ENCODE data around the gene DENND1A.
"Not testable (repeated sequence)": the region's sequence is repeated elsewhere in the genome, so short reads cannot be mapped to it uniquely, and the experiment has no call there.

Gene DENND1A

DNA sequence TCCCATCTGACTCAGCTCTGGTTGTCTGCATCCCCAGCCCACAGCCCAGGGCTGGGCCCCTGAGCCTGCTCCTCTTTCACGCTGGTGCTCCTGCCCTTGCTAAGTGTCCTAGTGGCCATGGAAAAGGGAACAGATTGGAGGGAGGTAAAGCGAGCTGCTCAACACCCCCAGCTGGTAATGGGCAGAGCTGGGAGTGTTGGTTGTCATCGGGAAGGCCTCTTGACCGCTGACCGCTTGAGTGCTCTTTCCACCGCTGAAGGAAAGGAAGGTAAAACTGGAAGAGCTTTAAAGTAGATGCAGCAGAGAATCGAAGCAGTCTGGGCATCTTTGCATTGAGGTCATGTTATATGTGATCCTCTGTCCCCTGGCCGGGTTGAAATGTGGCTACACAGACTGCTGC lies 513.8 kb downstream of the DENND1A start:
- no peak for DNase-seq (ENCODE audit: low read depth in 2 of 2)

DNA sequence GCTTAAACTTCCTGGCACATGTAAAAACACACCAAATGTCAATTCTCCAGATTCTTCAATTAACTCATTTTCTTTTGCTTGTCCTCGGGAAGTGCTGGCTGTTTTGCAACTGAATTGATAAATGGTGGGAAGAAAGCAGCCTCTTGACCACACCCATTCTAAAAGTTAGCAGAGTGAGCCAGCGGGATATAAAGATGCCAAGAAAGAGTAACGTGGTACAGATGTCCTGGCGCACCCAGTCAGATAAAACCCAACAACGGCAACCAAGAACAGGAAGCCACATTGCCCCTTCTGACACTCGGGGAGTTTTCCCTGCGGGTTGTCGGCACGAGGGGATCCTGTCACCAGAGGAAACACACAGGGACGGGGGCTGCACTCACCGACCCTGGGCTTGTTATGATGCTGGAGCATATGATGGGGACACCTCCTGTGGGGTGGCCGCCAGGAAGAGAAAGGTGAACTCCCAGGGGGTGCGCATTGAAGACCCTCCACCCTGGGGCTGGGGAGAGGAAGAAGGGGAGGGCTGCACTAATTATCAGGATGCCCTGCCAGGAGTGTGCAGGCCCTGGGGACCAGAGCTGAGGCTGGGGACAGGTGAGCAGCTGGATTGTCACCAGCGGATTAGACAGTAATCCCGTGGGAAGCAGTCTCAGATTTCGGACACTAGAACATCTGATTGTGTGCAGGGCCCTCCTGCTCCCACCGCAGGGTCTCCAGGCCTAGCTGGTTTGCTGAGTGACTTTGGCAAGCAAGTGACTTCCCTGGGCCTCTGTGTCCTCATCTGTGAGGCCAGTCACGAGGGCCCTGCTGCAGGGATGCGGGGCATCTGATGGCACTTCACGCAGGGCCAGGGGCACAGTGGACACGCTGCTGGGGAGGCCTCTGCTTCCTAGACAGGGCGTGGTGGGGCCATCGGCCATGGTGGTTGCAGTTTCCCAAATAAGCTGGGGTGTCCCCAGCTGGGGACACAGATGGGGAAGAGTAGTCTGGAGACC lies 514.7 kb downstream of the DENND1A start:
- no peak for DNase-seq (ENCODE audit: low read depth in 2 of 2)

DNA sequence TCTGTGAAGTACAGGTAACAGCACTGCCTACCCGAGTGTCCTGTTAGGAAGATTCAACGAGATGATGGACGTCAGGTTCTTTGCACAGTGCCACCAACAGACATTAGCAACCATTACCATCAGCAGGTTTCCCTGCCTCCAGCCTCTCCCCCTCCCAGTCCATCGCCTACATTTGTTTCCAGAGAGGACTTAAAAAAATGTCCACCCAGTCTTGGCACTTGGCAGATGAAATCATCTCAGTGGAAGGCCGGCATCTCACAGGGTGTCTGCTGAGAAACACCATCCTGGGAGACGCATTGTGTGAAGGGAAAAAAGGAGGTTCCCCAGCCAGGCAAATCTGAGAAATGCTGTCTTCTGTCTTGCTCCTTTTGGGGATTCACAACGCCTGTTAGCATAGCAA lies 515.7 kb downstream of the DENND1A start:
- DNase-seq (ENCODE audit: low read depth in 2 of 2) = no peak

DNA sequence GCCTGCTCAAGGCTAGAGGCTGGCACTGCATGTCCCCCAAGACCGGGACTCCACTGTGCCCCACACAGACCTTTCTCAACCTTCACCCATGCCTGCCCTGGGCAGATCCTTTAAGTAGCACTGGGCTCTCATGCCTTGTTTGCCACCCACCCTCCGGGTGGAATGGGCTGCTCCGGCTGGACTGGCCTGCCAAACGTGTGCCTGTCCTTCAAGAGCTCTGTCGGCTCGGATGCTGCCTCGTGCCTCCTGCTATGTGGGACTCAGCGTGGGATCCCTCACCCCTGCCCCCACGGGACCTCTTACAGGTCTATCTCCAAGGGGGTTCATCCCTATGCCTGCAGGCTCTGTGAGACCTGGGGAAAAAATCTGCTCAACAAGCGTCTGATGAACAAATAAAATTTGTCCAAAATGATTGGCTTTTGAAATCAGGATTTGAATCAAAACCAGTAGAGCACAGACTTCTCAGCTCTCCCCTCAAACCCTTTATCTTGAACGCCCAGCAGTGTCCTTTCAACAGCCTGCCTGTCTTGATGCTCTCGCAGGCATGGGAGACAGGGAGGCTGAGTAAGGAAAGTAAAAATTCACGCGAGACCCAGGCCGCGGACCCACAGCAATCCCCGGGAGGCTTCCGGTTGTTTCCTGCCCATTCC lies 517.6 kb downstream of the DENND1A start:
- DNase-seq (ENCODE audit: low read depth in 2 of 2) = no peak

DNA sequence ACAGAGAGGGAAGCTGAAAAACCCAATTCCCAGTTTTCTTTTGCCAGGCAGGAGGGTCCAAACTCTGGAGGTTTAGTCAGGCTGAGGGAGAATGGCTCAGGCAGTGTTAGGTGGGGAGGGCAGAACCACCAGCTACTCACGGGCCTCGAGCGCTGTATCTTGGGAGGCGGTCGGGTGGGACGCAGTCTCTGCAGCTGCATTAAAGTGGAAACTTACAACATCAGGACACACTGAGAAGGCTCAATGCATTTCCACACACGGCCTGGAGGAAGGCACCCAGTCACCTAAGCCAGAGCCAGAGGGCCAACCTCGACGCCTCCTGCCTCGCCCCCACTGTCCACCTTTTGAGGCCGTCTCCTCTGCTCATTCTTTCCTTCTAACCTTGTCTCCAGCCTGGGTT lies 518.3 kb downstream of the DENND1A start:
- DNase-seq (ENCODE audit: low read depth in 2 of 2) = no peak

DNA sequence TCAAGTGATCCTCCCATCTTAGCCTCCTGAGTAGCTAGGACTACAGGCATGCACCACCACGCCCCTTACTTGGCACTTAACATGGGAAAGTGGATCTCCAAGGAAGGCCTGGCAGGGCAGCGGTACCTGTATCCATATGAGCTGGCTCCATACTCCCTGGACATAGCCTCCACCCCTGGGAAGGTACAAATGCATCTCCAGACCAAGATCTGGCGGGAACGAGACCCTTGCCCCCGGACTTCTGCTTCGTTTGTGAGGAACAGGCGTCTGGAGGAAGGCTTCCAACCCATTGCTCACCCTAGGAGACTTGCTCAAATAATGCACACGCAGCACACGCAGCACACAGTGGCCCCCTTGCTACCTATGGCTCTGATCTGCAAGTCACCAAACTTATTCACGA lies 518.7 kb downstream of the DENND1A start:
- DNase-seq (ENCODE audit: low read depth in 2 of 2) = no peak

DNA sequence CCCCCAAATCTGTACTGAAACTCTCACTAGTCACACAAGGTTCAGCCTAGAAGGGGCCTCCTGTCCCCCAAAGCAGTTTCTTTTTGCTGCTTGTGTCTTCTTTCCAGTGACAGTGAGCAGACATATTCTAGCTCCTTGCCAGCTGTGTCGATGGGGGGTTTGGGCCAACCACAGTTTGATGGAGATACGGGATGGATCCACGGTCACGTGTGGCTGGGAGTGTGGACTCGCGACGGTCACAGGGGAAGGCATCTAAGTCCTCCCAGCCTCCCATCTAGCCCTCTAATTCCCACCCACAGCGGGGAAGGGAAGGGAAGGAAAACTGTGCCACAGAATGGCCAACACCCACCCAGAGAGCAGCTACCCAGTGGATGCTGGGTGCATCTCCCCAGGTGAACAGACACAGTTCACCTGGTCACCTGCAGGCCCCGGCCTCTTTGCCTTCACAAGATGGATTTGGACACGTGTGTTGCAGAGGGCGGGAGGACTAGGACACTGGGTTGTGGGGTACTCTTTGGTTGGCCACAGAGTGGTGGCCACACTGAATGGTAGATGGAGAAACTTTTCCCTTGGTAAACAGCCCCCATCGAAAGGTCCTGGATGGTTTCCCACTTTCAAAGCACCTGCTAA lies 519.5 kb downstream of the DENND1A start:
- DNase-seq (ENCODE audit: low read depth in 2 of 2) = no peak

DNA sequence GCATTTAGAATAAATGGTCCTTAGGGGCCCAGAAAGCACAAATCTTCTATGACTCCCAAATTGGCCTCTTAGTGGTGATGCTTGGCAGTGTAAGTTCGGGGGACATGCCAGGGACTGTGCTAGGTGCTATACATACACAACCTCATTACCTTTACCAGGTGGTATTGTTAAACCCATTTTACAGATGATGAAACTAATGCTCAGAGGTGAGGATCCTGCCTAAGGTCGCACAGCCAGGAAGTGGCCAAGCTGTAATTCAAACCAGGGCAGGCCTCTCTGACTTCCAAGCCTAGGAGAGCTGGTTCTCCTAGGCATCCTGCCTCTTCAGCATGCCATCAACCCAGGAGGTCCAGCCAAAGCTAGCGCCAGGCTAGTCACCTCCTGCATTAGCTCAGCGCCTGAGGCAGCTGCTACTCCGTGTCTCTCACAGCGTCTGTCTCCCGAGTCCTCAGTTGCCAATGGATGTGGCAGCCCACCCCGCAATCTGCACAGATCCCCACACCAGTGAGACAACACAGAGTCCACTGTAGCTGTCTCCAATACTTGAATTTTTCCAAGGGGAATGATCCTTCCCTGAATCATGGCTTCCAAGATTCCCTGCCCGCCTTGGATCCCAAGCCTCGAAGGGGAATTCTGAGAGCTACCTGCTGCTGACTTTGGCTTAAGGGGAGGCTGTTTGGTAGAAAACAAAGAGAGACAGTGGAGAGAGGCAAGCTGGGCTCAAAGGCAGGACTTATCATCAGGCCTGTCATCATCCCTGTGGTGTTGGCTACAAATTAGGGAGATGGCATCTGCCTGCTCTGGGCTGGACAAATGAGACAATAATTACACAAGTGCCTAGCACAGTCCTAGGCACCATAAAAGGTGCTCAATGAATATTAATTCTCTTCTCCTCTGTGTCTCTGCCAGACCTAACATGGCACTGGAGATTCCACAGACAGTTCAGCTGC lies 521.3 kb downstream of the DENND1A start:
- DNase-seq (ENCODE audit: low read depth in 2 of 2) = no peak

DNA sequence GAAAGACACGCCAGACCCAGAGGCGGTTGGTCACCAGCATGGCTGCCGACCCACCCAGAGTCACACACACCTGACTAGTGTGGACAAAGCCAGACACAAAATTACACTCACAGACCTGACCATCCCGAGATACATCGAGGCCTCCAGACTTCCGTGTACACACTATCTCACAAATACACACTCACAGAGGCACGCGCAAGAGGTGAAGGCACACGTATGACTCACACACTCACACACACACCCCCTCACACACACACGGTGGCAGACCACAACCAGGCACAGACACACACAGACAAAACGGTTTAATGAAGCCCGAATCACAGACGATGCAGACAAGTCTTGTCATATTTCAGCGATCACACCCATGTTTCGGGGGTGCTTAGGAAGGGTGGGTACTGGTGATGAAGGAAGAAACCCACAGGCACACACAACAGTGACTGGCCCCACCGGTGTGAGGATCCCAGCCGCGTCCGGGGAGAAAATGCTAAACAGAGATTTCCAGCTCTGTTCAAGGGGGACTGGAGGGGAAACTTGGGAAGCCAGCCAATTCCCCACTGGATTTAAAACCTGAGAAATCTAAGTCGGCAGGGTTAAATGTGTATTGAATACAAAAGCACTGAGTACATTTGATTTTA lies 522.6 kb downstream of the DENND1A start:
- no peak for DNase-seq (ENCODE audit: low read depth in 2 of 2)

DNA sequence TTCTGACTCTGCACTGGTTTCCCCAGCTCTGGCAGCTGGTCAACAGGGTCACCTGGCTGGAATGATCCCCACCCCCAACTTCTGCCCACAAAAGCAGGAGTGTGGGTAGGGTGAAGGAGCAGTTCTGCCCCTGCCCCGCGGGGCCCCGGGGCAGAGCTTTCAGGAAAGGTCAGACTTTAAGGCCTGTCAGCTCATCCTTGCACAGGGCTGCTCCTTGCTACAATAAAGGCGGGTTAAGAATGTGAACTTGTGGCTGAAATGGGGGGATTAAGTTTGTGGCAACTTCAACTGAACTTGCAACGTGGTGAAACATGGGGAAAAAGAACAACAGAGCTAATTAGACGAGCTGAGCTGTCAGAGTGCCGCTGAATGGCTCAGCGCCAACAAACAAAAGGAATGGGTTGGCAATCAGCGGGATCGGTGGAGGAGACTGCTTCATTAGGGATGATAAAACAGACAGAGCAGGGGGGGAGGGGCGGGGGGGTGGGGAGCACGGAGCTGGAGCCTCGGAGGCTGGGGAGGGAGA lies 523.2 kb downstream of the DENND1A start:
- DNase-seq (ENCODE audit: low read depth in 2 of 2) = no peak

DNA sequence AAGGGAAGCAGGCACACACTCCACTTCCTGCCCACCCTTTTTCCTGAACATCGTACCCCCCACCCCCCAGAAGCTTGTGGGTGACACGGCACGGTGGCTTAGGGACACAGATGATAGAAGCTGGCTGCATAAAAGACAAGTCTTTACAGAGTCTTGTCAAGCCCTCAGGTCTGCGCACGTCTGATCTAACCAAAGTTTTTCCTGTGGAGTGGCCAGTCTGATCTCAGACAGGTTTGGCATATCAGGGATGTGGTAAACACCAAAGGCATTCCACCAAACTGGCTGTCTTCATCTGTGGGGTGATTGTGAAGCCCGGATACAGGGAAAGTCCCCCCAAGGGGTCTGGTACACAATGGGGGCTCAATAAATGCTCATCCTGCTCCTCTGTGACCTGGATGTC lies 523.9 kb downstream of the DENND1A start:
- DNase-seq (ENCODE audit: low read depth in 2 of 2) = no peak

DNA sequence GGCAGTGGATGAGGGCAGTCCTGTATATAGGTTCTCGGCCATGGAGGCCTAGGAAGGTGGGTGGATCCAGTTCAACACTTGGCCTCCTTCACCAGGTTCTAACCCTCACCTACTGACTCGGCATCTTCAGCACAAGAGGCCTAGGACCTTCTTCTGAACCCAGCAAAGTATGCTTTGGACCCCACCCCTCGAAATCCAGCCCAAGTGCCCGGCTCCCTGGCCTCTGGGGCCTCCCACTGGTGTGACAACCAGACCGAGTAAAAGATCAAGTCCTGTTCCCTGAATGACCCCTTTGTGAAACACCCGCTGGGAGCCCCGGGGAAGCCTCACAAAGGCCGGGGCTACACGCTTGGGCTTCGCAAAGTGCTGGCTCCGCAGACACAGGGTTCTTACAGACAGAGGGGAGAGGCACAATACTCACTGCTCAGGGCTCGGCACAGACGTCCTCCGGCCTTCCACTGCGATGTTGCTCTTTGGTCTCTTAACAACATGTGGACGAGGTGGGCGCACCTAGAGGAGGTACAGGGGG lies 526.9 kb downstream of the DENND1A start:
- DNase-seq (ENCODE audit: low read depth in 2 of 2) = no peak

DNA sequence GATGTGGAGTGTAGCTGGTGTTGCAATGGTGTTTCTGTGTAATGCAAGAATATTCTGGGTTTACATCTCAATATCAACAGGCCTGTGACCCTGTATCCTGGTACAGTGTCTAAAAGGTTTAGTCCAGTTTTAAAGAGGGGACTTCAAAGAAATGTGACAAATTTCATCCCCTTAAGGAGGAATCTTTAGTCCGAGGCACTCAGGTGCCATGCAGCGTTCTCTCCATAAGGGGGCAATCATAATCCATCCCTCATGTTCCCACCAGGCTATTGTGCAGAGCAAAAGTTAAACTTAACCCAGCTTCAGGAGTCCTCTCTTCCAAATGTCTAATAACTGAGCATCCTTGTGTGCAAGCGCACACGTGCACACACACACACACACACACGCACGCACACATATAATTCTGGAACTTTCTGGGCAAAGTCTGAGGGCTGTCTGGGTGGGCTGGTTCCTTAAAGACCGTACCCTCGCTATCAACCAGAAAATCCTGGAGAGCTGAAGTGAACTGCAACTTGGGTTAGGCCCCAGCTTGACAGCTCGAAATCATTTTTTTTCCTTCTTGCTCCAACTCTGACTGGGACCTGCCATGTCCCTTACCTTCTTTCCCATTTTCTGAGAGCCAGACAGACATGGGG lies 527.9 kb downstream of the DENND1A start:
- DNase-seq (ENCODE audit: low read depth in 2 of 2) = no peak

DNA sequence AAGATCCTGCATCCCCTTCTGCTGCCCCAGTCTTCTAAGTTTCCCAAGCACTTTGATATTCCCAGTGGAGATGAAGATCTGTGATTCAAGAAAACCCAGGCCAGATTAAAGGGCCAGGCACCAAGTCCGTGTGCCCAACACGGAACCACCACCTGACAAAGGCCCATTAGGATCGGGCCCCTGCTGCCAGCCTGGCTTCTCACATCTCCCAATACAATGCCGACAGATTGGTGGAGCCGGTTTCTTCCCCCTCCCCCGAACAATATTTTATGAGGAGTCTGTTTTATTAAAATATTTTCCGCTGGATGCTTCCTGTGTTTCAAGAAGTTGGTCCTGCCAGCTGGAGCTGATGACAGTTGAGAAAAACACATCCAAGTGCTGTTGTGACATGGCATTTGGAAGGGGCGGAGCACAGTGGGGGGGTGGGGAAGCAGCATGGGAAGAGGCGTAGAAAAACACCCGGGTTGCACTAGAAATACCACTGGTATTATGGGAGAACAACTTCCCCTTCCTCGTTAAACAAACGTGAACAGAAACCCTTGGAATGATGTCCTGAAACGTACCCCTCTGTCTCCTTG lies 528.9 kb downstream of the DENND1A start:
- DNase-seq (ENCODE audit: low read depth in 2 of 2) = no peak

DNA sequence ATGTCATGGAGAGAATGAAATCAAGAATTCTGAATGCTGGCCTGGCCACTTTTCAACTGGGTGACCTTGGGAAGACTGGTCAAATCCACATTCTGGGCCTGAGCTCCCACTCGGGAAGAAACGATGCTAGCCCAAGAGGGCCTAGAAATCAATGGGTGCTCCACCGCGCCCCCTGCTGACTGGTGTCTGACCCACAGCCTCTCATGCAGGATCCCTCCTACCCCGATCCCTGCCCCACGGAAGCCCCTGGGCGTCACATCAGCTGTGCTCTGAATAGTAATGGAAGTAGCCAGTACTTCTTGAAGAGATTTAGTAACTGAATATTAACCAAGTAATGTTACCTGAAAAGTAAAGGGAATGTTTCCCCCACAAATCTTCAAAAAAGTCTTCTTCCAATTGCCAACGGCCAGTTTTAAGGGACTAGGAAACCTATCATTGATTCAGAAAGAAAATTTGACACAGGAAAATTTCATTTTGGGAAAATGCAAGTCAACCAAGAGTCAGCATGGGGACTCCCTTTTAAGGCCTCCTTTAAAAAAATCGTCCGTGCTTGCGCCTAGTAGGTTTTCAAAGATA lies 530.0 kb downstream of the DENND1A start:
- DNase-seq (ENCODE audit: low read depth in 2 of 2) = no peak

DNA sequence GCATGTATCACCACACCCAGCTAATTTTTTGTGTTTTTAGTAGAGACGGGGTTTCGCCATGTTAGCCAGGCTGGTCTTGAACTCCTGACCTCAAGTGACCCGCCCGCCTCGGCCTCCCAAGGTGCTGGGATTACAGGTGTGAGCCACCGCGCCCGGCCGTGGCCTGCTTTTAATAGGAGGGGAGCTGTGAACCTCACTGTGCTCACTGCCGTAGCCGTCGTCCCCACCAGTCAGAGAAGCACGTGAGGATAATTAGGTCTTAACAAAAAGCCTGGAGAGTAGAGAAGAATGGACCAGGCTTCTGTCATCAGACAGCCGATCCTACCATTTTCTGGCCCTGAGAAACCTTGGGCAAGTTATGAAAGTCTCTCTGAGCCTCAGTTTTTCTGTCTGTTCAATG lies 531.0 kb downstream of the DENND1A start:
- not testable (repeated sequence) for DNase-seq (ENCODE audit: low read depth in 2 of 2)

DNA sequence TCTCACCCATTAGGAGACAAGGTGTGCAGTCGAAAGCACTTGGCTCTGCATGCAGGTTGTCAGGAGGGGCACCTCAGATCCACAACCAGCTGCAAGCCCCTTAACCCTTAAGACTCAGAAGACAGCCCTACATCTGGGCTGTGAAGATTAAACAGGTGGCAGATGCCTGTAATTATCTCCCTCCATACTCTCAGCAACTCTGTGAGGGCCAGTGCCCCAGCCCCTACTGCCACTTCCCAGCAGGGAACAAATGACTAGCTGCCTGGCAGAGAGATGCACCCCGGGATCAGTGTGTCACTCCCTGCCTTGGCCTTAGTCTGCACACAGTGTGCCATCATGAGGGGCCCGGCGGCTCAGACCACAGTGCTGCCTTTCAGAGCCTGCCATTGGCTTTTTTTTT lies 532.0 kb downstream of the DENND1A start:
- DNase-seq (ENCODE audit: low read depth in 2 of 2) = no peak

DNA sequence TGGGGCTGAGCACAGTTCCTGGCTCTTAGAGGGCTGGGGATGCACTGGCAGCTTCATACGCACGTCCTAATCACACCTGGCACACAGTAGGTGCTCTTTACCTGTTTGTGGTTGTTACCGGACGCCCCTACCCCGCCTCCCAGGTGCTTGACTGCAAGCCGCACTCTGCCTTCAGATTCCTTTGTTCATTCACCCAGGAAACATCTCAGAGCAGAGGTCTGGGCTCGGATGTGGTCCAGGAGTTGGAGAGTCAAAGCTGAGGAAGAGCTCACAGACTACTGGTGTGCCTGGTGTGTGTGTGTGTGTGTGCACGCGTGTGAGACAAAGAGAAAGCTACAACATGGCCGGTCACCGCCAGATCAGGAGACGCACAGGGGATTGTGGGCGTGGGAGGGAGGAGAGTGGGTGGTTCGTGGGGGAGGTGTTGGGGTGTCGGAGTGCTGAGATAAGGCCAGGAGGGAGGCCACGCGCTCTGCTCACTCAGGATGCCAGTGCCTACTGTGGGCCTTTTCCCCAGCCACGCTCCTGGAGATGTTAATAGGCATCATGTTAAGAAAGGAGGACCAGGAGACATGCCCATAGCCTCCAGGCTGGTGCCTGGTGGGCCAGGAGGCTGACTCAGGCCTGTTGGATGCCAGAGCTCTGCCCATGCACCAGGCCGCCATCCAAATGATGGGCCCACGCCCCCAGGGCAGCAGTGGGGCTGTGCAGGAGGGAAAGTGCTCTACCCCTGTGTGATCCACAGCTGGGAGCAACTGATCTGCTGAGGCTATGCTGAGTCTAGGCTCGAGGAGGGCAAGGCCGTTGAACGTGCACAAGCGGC lies 534.0 kb downstream of the DENND1A start:
- no peak for DNase-seq (ENCODE audit: low read depth in 2 of 2)

Data from activated CD8-positive, alpha-beta memory T cell treated with anti-CD3 and anti-CD28 coated beads for 4 hours (primary cell).